GDM1 (cell line): ENCODE results near the gene CASK.

ENCODE experiments used
- DNase-seq: peaks from one replicate; lab custom pipeline; 2025; lab: John Stamatoyannopoulos, UW

Gene CASK

GRCh38 chrX:41827886-41828285 is 95.5 kb downstream of the CASK start:
- no peak for DNase-seq

- DNase-seq, result no peak
Observed at GRCh38 chrX:41825796-41826195, 97.6 kb downstream of the CASK start.

- DNase-seq, result no peak
Observed at GRCh38 chrX:41824551-41824950, 98.8 kb downstream of the CASK start.

DNA sequence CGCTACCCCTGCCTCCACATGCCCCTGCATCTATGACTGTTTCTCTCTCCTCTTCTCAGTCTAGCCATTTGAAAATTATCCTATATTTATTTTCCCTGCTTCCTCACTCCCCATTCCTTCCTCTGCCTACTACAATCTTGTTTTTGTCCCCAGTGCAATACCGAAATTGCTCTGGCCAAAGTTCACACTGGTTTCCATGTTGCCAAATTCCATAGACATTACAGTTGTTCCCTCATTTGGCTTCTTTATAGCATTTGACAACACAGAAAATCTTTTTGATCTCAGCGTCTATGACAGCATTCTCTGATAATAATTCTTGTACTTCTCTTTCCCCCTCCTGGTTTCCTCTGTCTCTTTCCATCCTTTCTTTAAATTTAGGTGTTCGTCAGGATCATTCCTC is 100.0 kb downstream of the CASK start:
- no peak for DNase-seq

DNA sequence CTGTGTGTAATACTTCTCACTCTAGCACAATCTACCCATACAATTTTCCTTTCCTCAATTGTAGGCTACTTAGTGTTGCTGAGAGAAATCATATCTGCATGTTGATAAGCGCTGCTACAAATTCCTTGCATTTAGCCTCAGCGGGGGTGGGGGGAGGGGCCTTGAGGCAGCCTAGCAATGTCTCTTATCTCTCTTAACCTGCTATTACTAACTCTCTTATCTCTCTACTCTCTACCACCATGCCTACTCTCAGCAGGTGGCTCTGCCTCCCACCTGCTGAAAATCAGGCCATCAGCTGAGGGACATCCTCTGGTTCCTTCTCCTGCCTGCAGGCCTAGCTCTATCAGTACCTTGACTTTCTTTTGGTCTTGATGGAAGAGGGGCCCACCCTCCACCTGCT is 100.5 kb downstream of the CASK start:
- DNase-seq, result no peak

DNA sequence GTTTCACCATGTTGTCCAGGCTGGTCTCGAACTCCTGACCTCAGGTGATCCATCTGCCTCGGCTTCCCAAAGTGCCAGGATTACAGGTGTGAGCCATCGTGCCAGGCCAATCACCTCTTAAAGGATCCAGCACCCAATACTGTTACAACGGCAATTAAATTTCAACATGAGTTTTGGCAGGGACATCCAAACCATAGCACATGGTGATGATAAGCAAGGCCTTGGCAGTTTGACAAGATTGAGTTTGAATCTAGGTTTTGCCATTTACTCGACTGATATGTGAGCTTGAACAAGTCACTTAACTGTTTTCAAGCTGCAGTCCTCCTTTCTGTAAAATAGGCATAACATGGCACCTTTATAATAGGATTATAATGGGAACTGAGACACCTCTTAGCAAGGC is 115.3 kb downstream of the CASK start:
- DNase-seq, result no peak

DNA sequence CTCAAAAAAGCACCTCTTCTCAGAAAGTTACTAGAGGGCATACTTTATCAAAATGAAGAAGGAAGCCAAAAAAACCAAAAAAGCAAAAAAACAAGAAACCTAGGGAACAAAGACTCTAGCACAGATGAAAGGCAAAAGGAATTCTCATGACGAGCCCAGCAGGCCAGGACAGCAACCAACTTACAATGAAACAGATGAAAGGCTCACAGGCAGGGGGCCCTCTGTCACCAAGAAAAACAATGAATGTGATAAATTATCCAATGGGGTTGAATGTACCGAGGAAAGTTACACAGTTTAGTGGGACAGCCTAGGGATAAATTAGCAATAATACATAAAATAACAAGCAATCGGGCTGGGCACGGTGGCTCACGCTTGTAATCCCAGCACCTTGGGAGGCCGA is 120.4 kb downstream of the CASK start:
- no peak for DNase-seq

- DNase-seq, result no peak
Observed at GRCh38 chrX:41799661-41800060, 123.7 kb downstream of the CASK start.

- no peak for DNase-seq
Observed at GRCh38 chrX:41796577-41796976, 126.8 kb downstream of the CASK start.

GRCh38 chrX:41796046-41796445 is 127.3 kb downstream of the CASK start:
- DNase-seq, result no peak

DNA sequence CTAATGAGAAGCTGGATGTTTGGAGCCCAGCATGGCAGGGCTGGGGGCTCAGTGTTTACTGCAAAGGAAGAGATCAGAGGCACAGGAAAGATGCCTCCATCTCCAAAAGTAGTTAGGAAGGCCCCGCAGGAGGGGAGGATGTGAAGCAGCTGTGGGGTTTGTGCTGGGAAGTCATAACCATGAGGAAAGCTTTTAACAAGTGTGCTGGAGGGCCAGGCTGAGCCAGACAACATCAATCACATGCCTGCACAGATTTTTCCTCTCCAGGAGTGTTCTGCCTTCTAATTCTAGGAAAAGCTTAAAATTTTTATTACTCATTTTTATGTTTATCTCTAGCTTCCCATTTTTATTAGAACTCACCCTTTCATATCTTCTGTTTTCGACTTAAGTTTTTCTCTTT is 134.0 kb downstream of the CASK start:
- DNase-seq, result no peak

GRCh38 chrX:41785685-41786084 is 137.7 kb downstream of the CASK start:
- no peak for DNase-seq

- peak; percentile 12 for DNase-seq
Observed at GRCh38 chrX:41781500-41781899, 141.9 kb downstream of the CASK start.

DNA sequence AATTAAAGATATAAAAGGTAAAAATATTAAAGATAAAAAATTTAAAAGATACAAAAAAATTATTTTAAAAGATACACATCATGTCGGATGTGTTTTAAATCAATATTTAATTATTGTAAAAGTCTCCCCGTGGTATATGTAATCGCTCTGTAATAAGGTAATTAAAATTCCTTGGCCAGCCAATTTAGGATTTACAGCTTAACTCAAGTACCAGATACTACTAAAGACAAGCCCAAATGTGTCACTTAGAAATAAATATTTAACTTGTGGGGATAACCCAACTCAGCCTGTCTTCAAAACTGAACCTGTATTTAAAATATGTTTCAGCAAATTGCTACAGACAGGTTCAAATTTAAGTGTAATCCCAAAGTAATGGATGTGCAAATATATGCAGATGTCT is 143.4 kb downstream of the CASK start:
- DNase-seq, result no peak

DNA sequence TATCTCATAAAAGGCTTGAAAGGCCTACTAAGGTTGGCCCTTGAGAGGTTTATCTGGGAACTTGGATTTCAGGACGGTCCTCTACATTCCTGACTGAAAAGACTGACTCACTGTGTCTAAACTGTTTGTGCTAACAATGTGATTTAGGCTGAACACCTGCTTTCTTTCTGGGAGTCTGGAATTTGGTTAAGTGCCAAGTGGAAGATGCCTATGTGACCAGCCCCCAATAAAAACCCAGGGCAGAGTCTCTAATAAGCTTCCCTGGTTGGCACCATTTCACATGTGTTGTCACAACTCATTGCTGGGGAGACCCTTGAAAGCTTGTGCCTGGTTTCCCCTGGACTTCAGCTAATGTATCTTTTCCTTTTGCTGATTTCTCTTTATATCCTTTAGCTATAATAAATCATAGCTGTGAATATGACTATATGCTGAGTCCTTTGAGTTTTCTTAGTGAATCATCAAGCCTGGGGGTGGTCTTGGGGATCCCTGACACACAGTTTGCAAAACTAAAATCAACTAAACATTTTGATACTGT is 144.3 kb downstream of the CASK start:
- DNase-seq, result no peak

DNA sequence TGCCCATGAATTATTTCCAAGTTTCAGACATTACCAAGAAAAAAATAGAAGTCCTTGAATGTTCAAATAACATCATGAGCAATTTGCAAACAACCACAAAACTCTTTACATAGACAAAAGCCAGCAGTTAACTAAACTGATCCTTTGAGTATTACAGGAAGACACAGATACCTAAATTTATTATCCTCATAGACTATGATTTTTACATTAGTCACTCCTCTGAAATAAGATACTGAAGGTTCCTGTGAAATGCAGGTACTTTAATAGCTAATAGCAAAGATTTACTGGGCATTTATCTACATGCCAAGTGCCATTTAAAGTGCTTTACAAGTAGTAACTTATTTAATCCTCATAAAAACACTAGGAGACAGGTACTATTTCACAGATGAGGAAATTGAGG is 161.7 kb downstream of the CASK start:
- no peak for DNase-seq

DNA sequence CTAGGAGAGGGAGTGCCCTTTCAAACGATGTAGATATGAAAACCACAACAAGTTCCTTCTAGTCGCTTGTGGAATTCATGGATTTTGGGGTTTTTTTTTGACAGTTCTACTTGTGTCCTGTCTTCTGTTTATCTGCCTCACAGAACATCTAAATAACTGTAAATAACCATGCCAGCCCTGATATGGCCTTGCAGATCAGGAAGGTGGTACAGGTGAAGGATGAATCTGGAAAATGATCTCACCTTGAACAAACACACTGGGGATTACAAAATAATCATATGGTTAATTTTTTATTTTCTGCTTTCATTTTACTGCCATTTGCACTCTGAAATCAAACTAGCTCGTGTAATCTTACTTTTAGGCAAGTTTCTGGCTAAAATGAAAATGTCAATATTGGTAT is 162.2 kb downstream of the CASK start:
- no peak for DNase-seq

GRCh38 chrX:41759817-41760216 is 163.5 kb downstream of the CASK start:
- peak; percentile 4 for DNase-seq

DNA sequence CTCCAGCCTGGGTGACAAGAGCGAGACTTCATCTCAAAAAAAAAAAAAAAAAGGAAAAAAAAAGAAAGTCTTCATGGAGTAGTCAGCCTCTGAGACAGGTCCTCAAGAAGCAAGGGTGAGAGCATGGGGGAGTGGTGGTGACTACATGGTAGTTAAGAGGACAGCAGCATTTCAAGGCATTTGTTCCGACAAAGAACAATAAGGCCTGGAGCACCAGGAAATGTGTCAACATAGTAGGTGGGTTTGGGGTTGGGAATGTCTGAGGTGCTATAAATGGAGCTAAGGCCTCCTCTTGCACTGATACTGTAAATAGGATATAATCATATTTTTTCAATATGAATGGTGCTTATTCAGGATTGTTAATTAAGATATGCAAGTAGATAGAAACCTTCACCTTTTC is 165.0 kb downstream of the CASK start:
- no peak for DNase-seq

DNA sequence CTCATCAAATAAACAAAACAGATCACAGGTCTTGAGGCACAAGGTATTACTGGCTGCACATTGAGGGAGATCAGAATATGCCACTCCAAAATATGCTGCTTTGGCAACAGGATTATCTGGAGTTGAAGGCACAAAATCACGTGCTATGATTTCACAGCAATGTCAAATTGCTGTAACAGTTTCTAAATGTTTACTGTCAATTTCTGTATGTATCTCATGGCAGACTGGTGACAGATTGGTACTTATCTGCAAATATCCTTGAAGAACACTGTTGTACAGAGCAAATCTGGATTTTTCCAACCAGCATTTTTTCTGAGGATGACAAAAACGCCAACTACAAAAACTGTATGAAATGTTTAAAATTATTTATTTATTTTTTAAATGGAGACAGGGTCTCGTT is 172.6 kb downstream of the CASK start:
- no peak for DNase-seq

DNA sequence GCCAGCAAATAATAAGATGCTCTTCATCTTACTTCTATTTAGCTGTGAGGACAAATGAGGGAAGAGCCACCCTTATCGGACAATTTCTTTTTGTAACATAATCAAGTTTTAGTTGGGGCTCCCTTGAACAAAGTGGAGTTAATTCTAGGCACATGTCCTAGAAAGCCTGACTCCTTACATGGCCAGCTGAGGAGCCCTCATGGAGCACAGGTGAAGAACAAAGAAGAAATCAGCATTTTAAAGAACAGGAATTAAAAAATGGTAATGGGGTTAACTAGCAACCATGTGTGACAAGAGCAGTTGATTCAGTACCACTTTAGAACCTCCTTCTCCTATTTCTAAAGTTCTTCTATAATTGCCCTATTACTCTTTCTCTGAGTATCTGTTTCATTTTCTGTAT is 183.5 kb downstream of the CASK start:
- no peak for DNase-seq

DNA sequence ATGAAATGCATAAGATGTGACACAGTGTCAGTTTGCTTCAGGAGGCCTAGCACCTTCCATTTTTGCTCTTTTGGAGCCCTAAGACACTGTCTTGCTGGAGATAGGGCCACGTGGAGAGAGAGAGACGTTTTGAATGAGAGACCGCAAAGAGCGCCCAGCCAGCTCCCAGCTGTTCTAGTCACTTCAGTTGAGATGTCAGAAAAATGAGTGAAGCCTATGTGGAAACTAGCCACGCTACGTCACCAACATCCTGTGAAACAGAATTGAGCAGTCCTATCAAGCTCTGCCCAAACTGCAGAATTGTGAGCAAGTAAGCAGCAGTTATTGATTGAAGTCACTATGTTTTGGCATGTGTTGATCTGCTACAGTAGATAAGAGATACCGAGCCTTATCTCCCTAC is 186.3 kb downstream of the CASK start:
- DNase-seq, result no peak

- no peak for DNase-seq
Observed at GRCh38 chrX:41734530-41734929, 188.8 kb downstream of the CASK start.

DNA sequence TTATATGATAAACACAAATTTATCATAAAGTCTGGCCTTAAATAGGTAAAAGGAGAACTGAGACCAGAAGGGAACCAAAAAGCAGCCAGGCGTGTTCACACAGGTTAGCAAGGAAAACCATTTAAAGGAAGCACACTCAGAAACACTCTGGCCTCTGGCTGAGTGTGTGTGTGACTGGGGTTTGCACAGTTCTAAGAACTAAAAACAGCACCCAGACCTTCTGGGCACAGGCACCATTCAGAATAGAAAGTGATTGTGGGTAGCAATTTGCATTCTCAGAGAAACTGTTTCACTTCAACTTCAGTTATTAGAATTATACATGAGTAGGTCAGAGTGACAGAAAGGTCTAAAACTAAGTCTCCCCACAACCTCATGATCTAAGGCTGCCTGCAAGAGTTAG is 189.4 kb downstream of the CASK start:
- DNase-seq, result no peak

DNA sequence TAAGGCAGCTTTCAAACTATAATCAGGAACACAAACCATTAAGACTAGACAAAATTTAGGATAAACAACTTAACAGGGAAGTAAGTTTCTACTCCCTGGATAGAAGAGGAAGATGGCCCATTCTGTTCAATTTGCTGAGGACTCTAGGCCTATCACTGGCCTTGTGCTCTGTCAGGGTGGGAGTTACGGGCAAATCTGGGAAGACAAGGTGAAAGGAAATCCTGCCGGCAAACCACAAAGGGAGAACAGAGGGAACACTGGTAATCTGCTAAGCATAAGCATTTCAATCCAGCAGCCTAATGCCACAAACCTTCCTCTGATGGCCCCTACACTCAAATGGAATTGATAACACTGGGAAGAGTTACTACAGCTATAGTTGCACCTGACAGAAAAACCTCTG is 191.1 kb downstream of the CASK start:
- no peak for DNase-seq
